ENCODE data around the gene PRDX1.
A peak's percentile ranks its signal among the peaks of the same experiment; 100 is the strongest.

Gene PRDX1

DNA sequence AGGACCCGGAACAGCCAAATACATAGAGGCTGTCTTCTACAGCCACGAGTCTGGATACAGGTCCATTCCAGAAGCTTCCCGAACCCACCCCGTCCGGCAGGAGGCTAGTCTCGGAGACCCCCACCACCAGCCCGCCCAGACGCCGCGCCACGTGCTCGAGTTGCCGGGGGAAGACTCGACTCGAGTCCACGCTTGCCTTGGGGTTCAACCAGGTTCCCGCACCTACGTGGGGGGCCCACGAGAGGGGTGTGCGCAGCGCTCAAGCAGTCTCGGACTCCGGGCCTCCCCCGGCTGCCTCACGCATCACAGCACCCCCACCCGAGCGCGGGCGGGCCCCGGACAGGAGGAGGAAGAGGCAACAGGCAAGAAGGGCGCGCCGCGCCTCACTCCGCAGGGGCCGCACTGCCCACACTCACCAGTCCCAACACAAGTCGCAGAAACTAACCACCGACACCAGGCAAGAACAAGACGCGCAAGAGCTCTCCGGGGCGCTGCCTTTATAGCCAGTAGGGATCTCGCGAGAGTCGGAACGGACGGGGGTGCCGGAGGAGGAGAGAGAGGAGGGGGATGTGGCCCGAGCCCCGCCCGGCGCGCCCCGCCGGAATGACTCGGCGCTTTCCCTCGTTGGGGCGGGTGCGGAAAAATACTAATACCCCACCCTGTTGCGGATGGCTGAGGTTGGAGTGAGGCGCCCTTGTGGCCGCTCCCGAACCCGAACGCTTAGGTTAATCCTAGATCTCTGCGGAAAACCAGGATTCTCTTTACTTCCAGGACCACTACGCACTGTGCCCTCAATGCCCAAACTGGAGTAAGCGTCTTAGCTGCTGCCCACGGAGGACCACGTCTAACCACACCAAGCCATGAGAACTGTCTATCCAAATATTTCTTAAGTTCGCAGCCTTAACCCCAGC lies at the start of gene PRDX1:
Gene PRDX1 (minus strand): TSS at position 472 of the 911 bp plus-strand sequence. CDS start 2,841 bp downstream, outside the sequence.
- peak; percentile 98 to 99 for DNase-seq (ENCODE audit: low read depth in 1 of 2, low spot score in 1 of 2)

DNA sequence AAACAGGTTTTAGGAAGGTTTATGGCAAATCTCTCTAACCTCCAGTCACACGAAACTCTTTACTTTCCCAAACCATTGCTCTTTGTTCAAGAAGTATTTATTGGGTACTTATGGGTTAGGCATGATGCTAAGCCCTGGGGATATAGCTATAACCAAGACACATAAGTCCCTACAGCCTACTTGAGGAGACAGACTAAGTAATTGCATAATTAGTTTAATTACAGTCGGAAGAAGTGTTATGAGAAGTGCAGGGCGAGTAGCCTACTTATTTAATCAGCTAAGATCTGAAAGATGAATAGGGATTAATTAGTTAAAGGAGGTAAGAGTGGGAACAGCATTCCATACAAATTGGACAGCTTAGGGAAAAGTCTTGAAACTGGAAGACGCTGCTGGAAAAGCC lies 48.9 kb upstream of the PRDX1 start:
- DNase-seq (ENCODE audit: low read depth in 1 of 2, low spot score in 1 of 2), result no peak

DNA sequence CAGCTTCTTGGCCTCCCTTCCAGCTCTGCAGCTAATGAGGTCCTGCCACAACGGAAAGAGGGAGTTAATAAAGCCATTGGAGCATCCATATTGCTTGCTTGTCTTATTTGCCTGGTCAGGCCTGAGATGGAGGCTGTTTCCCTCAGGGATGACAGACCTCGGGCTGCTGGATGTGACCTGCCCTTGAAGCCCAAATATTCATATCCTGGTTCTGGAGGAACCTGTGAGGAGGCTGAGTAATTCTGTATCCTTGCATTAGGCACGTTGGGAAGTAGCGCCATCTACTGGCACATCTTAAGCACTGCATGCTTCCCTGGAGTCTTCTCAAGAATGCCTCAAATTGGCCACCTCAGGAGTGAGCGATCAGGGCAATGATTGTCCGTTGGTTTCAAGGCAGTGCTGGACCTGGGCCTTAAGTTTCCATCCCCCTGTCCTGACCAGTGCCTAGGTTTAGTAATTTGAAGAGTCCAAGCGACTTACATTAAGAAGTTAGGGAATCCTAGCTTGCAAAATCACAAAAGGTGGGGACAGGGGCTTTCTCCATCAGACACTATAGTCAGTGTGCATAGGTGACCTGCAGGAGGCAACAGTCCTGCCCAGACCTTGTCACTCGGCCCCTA lies 48.4 kb upstream of the PRDX1 start:
- peak; percentile 54 to 72 for DNase-seq (ENCODE audit: low read depth in 1 of 2, low spot score in 1 of 2)

DNA sequence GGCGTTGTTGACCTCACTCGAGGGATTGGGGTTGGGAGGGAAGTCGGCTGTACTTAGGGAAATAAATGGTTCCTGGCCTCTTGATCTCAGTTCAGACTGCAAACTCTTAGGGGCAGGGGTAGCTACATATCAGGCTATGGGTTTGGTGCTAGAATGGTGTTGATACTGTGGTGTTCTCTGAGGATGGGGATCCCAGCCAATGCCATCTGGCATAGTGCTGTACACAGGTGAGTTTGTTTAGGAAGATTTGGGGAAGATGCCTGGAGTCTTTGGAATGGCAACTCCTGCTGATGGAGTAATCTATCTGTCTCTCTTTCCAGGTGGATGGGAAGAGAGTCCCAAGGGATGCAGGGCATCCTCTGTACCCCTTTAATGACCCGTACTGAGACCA lies 47.9 kb upstream of the PRDX1 start:
- DNase-seq (ENCODE audit: low read depth in 1 of 2, low spot score in 1 of 2), result no peak

DNA sequence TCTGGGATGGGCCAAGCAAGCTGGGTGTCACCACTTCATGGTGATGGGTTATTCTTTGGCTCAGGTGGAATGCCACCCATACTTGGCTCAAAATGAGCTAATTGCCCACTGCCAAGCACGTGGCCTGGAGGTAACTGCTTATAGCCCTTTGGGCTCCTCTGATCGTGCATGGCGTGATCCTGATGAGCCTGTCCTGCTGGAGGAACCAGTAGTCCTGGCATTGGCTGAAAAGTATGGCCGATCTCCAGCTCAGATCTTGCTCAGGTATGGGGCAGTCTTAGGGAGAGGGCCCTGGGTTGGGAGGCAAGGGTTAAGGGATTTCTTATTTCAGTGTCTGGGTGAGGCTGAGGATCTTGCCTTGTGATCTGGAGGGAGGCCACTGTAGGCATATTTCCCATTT lies 46.7 kb upstream of the PRDX1 start:
- DNase-seq (ENCODE audit: low read depth in 1 of 2, low spot score in 1 of 2), result no peak

DNA sequence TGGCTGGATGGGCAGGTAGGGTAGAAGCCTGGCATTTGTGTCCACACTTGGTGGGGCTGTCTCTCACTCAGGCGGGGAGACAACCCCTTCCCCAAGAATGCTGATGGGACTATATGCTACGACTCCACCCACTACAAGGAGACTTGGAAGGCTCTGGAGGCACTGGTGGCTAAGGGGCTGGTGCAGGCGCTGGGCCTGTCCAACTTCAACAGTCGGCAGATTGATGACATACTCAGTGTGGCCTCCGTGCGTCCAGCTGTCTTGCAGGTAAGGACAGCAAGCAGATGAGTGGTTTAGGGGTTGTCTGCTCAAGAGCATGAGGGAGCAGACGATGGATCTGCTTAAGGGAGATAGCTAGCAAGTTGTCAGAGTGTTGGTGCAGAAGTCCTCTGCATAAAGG lies 46.2 kb upstream of the PRDX1 start:
- no peak for DNase-seq (ENCODE audit: low read depth in 1 of 2, low spot score in 1 of 2)

DNA sequence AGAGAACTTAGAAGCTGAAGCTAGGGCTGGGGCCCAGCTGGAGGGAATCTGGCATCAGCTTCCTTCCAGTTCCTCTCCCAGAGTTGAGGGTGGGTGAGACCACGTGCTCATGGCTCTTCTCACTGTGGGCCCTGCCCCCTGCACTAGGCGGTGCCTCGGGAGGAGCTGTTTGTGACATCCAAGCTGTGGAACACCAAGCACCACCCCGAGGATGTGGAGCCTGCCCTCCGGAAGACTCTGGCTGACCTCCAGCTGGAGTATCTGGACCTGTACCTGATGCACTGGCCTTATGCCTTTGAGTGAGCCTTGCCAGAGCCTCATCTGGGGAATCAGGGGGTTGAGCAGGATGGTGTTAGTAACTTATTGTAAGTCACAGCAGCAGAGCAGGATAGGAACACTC lies 45.0 kb upstream of the PRDX1 start:
- no peak for DNase-seq (ENCODE audit: low read depth in 1 of 2, low spot score in 1 of 2)

DNA sequence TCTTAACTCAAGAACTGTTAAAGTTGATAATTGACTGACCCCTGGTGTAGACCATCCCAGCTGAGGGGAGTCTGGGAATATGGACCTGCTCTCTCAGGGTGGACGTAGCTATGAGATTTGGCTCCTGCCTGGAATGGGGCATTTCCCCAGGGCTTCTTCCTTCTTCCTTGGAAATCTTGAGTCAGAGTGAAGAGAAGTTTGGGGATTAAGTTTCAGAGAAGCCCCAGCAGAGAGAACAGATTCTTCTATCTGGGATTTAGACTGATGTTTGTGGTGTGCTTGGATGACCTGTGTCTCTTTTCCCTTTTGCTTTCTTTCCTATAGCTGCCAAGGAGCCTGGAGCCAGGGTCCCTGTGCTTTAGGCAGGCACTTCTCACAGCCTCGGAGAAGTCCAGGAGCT lies 42.2 kb upstream of the PRDX1 start:
- no peak for DNase-seq (ENCODE audit: low read depth in 1 of 2, low spot score in 1 of 2)

DNA sequence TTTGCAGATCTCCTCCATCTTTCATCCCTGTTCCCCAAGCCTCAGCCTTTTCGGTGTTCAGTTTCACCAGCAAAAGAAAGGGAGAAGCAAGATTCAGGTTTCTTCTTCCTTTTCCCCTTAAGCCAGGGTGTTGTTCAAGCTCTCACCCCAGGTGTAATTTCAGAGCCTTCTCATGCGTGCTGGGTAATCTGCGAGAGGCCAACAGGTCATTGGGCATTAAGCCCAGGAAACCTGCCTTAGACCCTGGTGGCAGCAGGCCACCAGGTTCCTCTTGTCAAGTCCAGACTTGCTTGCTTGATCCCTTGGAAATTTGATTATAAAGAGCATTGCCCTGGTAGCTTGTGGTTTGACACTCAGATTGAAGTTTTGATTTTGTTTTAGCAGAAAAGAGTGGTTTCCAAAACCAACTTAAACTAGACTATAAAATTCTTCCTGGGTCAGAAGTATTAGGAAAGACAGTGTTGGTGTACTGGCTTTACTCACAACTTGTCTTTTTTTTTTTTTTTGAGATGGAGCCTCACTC lies 35.8 kb upstream of the PRDX1 start:
- DNase-seq (ENCODE audit: low read depth in 1 of 2, low spot score in 1 of 2), result no peak

DNA sequence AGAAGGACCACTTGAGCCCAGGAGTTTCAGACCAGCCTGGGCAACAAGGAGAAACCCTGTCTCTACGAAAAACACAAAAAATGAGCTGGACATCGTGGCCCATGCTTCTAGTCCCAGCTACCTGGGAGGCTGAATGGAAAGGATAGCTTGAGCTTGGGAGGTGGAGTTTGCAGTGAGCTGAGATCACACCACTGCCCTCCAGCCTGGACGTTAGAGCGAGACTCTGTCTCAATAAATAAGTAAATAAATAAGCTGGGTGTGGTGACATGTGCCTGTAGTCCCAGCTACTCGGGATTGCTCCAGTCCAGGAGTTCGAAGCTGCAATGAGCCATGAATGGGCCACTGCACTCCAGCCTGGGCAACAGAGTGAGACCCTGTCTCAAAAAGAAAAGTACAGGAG lies 32.5 kb upstream of the PRDX1 start:
- no peak for DNase-seq (ENCODE audit: low read depth in 1 of 2, low spot score in 1 of 2)

DNA sequence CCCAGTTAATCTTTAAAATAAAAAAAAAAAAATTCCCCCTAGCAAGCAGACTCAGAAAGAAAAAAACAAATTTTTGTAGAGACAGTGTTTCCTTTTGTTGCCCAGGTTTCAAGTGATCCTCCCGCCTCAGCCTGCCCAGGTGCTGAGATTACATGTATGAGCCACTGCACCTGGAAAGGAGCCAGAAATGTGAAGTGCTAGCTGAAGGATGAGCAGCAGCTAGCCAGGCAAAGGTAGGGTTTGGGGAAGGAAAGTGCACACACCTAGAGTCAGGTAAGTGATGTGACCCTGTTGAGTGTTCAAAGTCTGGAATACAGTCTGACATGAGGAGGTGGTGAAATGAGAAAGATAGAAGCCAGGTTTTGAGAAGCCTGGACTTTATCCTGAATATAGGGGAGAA lies 30.6 kb upstream of the PRDX1 start:
- no peak for DNase-seq (ENCODE audit: low read depth in 1 of 2, low spot score in 1 of 2)

DNA sequence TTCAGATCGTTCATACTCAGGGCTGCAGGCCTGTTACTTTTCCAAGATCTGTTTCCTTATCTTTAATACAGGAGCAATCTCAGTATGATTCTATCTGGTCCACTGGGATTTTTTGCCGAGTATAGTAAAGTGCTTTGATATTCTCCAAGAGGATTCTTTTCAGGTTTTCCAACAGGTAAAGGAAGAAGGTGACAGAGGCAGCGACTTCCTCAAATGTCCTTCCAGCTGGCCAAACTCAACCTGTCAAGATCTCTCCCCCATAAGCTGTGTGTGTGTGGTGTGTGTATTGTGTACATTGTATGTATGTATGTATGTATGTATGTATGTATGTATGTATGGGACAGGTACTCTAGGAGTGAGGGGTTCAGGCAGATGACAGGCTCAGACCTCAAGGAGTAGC lies 30.0 kb upstream of the PRDX1 start:
- no peak for DNase-seq (ENCODE audit: low read depth in 1 of 2, low spot score in 1 of 2)

DNA sequence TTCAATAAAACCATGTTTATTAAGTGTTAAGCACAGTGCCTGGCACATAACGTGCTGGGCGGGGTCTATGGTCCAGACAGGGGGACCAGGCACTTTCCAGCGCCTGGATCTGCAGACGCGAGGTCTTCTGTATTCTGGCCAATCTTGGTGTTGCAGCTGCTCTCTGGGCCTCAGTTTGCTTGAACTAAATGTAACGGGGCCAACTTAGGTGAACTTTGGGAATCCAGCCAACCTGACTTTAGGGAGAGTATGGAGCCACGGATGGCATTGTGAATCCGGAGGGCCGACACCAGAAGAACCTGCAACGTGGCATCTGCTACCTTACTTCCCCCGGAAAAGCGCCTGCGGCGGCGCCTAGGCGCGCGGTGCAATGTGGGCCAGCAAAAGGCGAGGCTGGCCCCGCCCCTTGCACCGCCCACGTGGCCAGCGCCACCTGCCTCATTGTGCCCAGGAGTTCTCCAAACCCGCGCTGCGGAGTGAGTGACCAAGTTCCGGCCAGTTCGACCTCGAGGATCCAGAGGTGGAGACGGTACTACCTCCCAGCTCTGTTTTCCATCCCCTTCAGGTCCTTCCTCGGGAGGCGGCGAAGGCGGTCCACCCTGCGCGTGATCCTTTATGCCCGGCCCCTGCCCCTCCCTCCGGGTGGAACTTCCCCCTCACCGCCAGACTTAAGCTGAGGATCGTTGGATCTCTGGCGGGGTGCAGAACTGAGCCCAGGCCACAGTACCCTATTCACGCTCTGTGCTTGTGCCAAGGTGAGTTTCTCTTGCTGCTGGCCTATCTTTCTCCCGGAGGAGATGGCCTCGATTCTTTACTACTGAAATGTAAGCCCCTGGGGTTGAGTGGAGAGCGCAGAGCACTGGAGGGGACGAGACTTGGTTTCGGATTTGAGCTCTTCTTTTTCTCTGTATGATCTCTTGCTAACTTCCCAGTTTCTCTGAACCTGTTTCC lies 29.0 kb upstream of the PRDX1 start, which contains the start of gene AKR1A1:
Gene AKR1A1 (plus strand): TSS at position 426 of the 951 bp plus-strand sequence. CDS start 10,969 bp downstream, outside the sequence.
- DNase-seq (ENCODE audit: low read depth in 1 of 2, low spot score in 1 of 2), result peak; percentile 78 to 87

DNA sequence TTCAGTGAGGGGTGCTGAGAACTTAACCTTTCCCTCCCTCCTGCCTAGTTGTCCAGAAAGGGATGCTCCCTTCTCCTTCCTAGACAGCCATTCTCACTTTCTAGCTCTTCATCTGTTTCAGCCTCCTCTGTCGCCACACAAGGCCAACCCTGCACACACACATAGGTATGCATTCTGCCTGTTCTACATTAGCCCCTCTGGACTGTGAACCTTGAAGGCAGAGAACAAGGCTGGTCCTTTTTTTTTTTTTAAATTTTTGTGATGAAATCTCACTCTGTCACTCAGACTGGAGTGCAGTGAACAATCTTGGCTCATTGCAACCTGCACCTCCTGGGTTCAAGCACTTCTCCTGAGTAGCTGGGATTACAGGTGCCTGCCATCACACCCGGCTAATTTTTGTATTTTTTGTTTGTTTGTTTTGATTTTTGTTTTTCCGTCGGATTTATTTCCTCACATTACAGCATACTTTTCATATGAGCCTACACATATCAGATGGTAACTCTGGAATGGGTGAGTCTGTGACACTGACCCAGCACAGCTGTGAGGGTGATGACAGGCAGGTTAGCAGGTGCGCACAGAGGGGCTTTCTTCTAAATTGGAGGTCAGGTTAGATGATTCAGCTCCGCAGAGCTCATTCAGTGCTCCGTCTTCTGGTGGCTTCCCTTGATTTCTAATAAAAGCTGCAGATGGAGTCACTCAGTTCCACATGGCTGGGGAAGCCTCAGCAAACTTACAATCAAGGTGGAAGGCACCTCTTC lies 24.0 kb upstream of the PRDX1 start:
- DNase-seq (ENCODE audit: low read depth in 1 of 2, low spot score in 1 of 2), result no peak

DNA sequence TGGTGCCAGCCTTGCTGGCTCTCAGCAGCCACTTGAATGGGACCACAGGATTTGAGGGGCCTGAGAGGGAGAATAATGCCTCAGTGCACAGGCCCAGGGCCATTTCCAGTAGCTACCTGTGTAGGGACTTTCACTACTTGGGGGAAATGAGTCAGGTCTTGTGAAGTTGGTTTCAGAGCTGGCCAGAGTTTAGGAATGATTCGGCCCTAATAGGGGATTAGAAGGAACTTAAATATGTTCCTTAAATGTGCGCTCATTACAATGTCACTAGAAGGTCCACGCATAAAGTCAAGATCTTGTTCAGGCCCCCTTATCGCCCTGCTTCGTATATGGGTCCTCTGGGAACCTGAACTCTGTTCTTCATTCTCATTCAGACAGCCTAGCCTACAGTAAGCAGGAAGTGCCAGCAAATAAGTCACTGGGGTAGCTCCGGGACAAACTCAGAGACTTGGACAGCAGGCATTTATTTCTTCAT lies 23.4 kb upstream of the PRDX1 start:
- no peak for DNase-seq (ENCODE audit: low read depth in 1 of 2, low spot score in 1 of 2)

DNA sequence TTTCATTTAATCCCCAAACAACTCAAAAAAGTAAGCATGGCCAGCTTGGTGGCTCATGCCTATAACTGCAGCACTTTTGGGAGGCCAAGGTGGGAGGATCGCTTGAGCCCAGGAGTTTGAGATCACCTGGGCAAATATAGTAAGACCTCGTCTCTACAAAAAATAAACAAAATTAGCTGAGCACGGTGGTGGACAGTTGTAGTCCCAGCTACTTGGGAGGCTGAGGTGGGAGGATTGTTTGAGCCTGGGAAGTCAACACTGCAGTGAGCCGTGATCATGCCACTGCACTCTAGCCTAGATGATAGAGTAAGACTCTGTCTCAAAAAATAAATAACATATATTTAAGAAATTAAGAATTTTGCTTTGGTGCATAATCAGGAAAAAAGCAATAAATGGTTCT lies 22.8 kb upstream of the PRDX1 start:
- no peak for DNase-seq (ENCODE audit: low read depth in 1 of 2, low spot score in 1 of 2)

DNA sequence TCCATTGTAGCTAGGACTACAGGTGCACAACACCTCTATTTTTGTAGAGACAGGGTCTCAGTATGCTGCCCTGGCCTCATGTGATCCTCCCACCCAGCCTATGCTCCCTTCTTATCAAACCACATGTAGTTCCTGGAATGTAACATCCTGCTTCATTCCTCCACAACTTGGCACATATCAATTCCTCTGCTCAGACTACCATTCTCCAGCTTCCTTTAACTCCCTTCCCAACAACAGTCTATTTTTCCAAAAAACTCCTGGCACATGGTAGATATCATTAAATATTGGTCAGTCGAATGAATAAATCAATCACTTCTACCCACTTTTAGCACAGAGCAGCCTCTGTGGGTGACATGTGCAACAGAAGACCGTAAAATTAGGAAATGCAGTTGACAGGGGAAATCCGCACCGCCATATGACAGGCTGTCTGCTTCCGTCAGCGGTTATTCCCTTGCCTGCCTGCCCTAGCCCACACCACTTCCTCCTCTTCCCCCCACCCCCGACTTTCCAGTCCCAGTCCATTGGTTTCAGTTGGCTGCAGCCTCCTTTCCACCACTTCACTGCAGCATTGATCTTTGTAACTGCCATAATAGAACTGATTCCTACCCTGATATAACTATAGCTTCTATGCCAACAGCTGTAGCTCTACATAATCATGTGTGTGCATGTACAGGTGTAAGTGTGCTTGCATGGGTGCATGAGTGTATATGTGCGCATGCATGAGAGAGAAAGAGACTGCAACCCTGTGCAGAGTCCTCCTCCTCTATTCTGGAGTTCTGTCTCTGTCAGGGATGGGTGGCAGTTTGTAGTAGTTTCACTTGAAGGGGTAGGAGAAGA lies 22.1 kb upstream of the PRDX1 start:
- DNase-seq (ENCODE audit: low read depth in 1 of 2, low spot score in 1 of 2), result peak; percentile 36 to 71

DNA sequence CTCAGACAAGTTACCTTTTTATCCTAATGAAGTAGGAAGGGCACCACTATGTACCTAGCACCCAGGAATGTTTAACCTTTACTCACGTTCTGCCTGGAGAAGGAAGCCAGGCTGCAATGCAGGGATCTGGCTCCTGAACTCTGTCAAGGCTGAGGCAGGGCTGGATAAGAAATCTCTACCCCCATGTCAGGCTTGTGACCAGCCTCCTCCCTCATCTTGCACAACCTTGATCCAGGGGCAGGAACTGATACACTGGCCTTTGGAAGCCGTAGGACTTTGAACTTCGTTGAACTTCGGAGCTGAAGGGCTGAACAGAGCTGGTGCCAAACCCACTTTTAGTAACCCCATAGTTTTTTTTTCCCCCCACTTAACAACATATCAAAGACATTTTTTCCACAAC lies 20.9 kb upstream of the PRDX1 start:
- DNase-seq (ENCODE audit: low read depth in 1 of 2, low spot score in 1 of 2), result no peak

DNA sequence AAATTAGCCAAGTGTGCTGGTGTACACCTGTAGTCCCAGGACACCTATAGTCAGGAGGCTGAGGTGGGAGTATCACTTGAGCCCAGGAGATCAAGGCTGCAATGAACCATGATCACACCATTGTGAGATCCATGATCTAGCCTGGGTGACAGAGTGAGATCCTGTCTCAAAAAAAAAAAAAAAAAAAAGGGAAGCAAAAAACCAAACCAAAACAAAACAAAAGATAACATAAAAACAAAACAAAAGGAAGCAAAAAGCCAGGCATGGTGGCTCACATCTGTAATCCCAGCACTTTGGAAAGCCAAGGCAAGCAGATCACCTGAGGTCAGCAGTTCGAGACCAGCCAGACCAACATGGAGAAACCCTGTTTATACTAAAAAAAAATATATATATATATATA lies 19.5 kb upstream of the PRDX1 start:
- DNase-seq (ENCODE audit: low read depth in 1 of 2, low spot score in 1 of 2), result no peak

Data from activated CD4-positive, alpha-beta T cell treated with anti-CD3 and anti-CD28 coated beads, Interleukin-2, amount 50 U/mL, for 24 hours (primary cell).